ENCODE data around the gene TMEM14A. TPM values are rescaled to one million over a fixed set of nuclear protein-coding genes. Genes with fewer than 3 reads are reported as not detected.

Gene TMEM14A
- total and polyA plus RNA-seq, 2 of the 8 experiments (the other 6 are each of a cell fraction or from before 2014, with no cell fraction given): 11.1 to 11.2 TPM

GRCh38 chr6:52691718-52692117 is 20.8 kb downstream of the TMEM14A start:
- POLR2A ChIA-PET (ENCODE audit: partially characterized antibody): no interaction called here
- H3K4ac ChIP-seq (replicated peaks; ENCODE audit: insufficient read length, low read depth, low read length): no peak overlapping the region

More at GRCh38 chr6:52691718-52692117, 20.8 kb downstream of the TMEM14A start:
- no peak overlapping the region for H3K23ac ChIP-seq (ENCODE audit: insufficient read length)
- no peak for FAIRE-seq
- no peaks in the 10 kb centered on the region for H3K23me2 ChIP-seq (ENCODE audit: low read depth, low read length)
- no peak overlapping the region for H2BK120ac ChIP-seq (replicated peaks; ENCODE audit: low read depth, low read length)
- H3K4me2 ChIP-seq (ENCODE audit: insufficient read depth in 1 of 2, low read depth in 2 of 2, low read length in 2 of 2): no peak overlapping the region
- H3K79me1 ChIP-seq (ENCODE audit: low read depth, low read length): no peaks in the 10 kb centered on the region
- H3K4me1 ChIP-seq (replicated peaks in 1 of 4; ENCODE audit: control insufficient read depth in 3 of 4, insufficient read depth in 4 of 4, low read length in 3 of 4): no peaks in the 10 kb centered on the region
- H3K4me3 ChIP-seq (ENCODE audit: extremely low read depth in 1 of 4, insufficient read depth in 2 of 4, low read depth in 3 of 4, low read length in 4 of 4): no peak overlapping the region
- H3K79me2 ChIP-seq (ENCODE audit: control insufficient read depth in 1 of 2, insufficient read depth in 2 of 2, low read length in 2 of 2): no peaks in the 10 kb centered on the region
- CTCF ChIA-PET (ENCODE audit: partially characterized antibody): interaction anchor here (0.6 to 1.2 kb wide), 3 partner anchors 39 to 304 kb away, joined by 3 read pairs; partner anchors contain the start of gene GSTA4
- TF ChIP-seq RAD21 (IDR thresholded peaks at IDR 0.05 in 1 of 2, conservative IDR thresholded peaks at IDR 0.05 in 1 of 2; ENCODE audit: low read depth in 2 of 2, low read length in 2 of 2) (peak in 1 of 2 experiments; percentile 10; a peak in 1 of 4 replicates), PHF8 (conservative IDR thresholded peaks at IDR 0.05; ENCODE audit: low read depth, low read length) (no peak), BCL11A (IDR thresholded peaks at IDR 0.05; ENCODE audit: low read depth in 2 of 2, low read length in 2 of 2) (no peak), ATF3 (IDR thresholded peaks at IDR 0.05; ENCODE audit: insufficient read depth, low read depth, low read length) (no peak), FOSL1 (IDR thresholded peaks at IDR 0.05; ENCODE audit: insufficient read depth, low read depth, low read length) (no peak), POU5F1 (IDR thresholded peaks at IDR 0.05; ENCODE audit: low read depth, low read length) (no peak), CHD1 (IDR thresholded peaks at IDR 0.05; ENCODE audit: low read depth, low read length) (no peak)
- H2BK20ac ChIP-seq (ENCODE audit: low read length): no peak overlapping the region
- H3K27ac ChIP-seq (ENCODE audit: low read depth, low read length): no peak overlapping the region
- no peak overlapping the region for H2AFZ ChIP-seq (ENCODE audit: low read length)
- H2BK15ac ChIP-seq (ENCODE audit: low read length): no peak overlapping the region
- H4K91ac ChIP-seq (replicated peaks; ENCODE audit: insufficient read length, low read length): no peak overlapping the region
- H3K9ac ChIP-seq (replicated peaks in 1 of 4; ENCODE audit: extremely low read depth in 1 of 4, low read depth in 3 of 4, low read length in 3 of 4): no peak overlapping the region
- no peak for DNase-seq (ENCODE audit: low read depth in 1 of 2, low spot score in 2 of 2)
- no peak overlapping the region for H4K8ac ChIP-seq (ENCODE audit: extremely low read depth, insufficient read depth, low read length)
- H3K14ac ChIP-seq (ENCODE audit: insufficient read length): no peak overlapping the region
- no peak overlapping the region for H3K18ac ChIP-seq (ENCODE audit: extremely low read depth, low read length)
- no peaks in the 10 kb centered on the region for H3K9me3 ChIP-seq (ENCODE audit: insufficient read depth in 2 of 2, low read depth in 1 of 2, low read length in 1 of 2)
- H4K20me1 ChIP-seq (replicated peaks in 1 of 2; ENCODE audit: control insufficient read depth in 1 of 2, insufficient read depth in 2 of 2, low read length in 2 of 2): no peaks in the 10 kb centered on the region
- H4K5ac ChIP-seq (ENCODE audit: insufficient read length, low read depth, low read length): no peak overlapping the region
- H2BK12ac ChIP-seq (ENCODE audit: low read depth, low read length): no peak overlapping the region
- no peak overlapping the region for H3K56ac ChIP-seq (replicated peaks; ENCODE audit: insufficient read length, low read depth, low read length)
- no peak overlapping the region for H2BK5ac ChIP-seq (ENCODE audit: low read depth, low read length)
- H3K36me3 ChIP-seq (ENCODE audit: control insufficient read depth in 2 of 4, insufficient read depth in 4 of 4, low read length in 3 of 4): no peaks in the 10 kb centered on the region
- WGBS, 2 experiments (ENCODE audit: extremely low coverage in 1 of 2, insufficient coverage in 1 of 2, insufficient read length in 1 of 2, insufficient replicate concordance in 2 of 2, low coverage in 1 of 2, low lambda C conversion rate in 2 of 2, missing lambda C conversion rate in 1 of 2): 78% methylated on average over 2 of the region's 2 CpGs; no CpG with 5 or more reads in 1 of the 2 experiments
- H2AK5ac ChIP-seq (ENCODE audit: low read depth, low read length): no peak overlapping the region
- no peaks in the 10 kb centered on the region for H3K27me3 ChIP-seq (replicated peaks in 1 of 4; ENCODE audit: control insufficient read depth in 3 of 4, extremely low read depth in 1 of 4, insufficient read depth in 3 of 4, low read length in 3 of 4)
